HEK293T (cell line): ENCODE results near the gene CHRNG.

Experiments
- CTCF ChIA-PET: fragments of 350-600 bp; formaldehyde crosslinking; extraction: SDS; loops from one replicate; lab custom pipeline; 2021; ENCODE audit warnings: antibody characterized with exemption, inconsistent platforms; lab: Yijun Ruan, JAX
- POLR2A ChIA-PET: fragments of 350-600 bp; formaldehyde crosslinking; extraction: SDS; loops from one replicate; lab custom pipeline; 2020; ENCODE audit warnings: antibody characterized with exemption, inconsistent platforms; lab: Yijun Ruan, JAX
- DNase-seq: peaks from one replicate; pipeline ENCODE4 v3.0.0; 2012; ENCODE audit warnings: mixed read lengths; ENCODE audit errors: extremely low spot score
- ARNT ChIP-seq: fragments of 450-650 bp; IDR thresholded peaks from 2 replicates; pipeline ENCODE4 v1.6.1; 2017; ENCODE audit warnings: mild to moderate bottlenecking
- BHLHE40 ChIP-seq: fragments of 450-650 bp; IDR thresholded peaks from 2 replicates; pipeline ENCODE4 v1.6.1; 2016; ENCODE audit warnings: mild to moderate bottlenecking, moderate library complexity, borderline replicate concordance
- CTBP1 ChIP-seq: fragments of 450-650 bp; IDR thresholded peaks from 2 replicates; pipeline ENCODE4 v1.6.1; 2016; ENCODE audit warnings: borderline replicate concordance
- ELF4 ChIP-seq: fragments of 450-650 bp; IDR thresholded peaks from 2 replicates; pipeline ENCODE4 v1.6.1; 2017; ENCODE audit warnings: antibody characterized with exemption
- FOXA1 ChIP-seq: fragments of 450-650 bp; IDR thresholded peaks from 2 replicates; pipeline ENCODE4 v1.6.1; 2016; ENCODE audit warnings: mild to moderate bottlenecking
- FOXK2 ChIP-seq: fragments of 450-650 bp; IDR thresholded peaks from 2 replicates; pipeline ENCODE4 v1.6.1; 2016; ENCODE audit warnings: mild to moderate bottlenecking
- FOXM1 ChIP-seq: fragments of 450-650 bp; IDR thresholded peaks from 2 replicates; pipeline ENCODE4 v1.6.1; 2017; ENCODE audit warnings: mild to moderate bottlenecking, borderline replicate concordance
- HDGF ChIP-seq: fragments of 450-650 bp; IDR thresholded peaks from 2 replicates; pipeline ENCODE4 v1.6.1; 2017; ENCODE audit warnings: antibody characterized with exemption, borderline replicate concordance
- L3MBTL2 ChIP-seq: fragments of 450-650 bp; conservative IDR thresholded peaks from 2 replicates; pipeline ENCODE4 v1.6.1; 2016; ENCODE audit warnings: mild to moderate bottlenecking
- LEF1 ChIP-seq: fragments of 450-650 bp; IDR thresholded peaks from 2 replicates; pipeline ENCODE4 v1.6.1; 2017; ENCODE audit warnings: mild to moderate bottlenecking, borderline replicate concordance
- NFRKB ChIP-seq: fragments of 450-650 bp; IDR thresholded peaks from 2 replicates; pipeline ENCODE4 v1.6.1; 2016; ENCODE audit warnings: mild to moderate bottlenecking, moderate library complexity
- PKNOX1 ChIP-seq: fragments of 450-650 bp; IDR thresholded peaks from 2 replicates; pipeline ENCODE4 v1.6.1; 2016
- SP1 ChIP-seq: fragments of 450-650 bp; IDR thresholded peaks from 2 replicates; pipeline ENCODE4 v1.6.1; 2017
- SUZ12 ChIP-seq: fragments of 450-650 bp; IDR thresholded peaks from 2 replicates; pipeline ENCODE4 v1.6.1; 2016; ENCODE audit warnings: mild to moderate bottlenecking
- TARDBP ChIP-seq: fragments of 450-650 bp; IDR thresholded peaks from 2 replicates; pipeline ENCODE4 v1.6.1; 2016
- ZNF384 ChIP-seq: fragments of 450-650 bp; IDR thresholded peaks from 2 replicates; pipeline ENCODE4 v1.6.1; 2016

The CHRNG gene

GRCh38 chr2:232539298-232540231 lies at the start of gene CHRNG:
TSS of gene CHRNG (plus strand) at chr2:232539692. CDS start at chr2:232539748, 56 bp downstream.
- ChIA-PET POLR2A (interaction anchor here (2.0 kb wide), 1 partner anchor 11 kb away, joined by 7 read pairs; the partner anchor contains the start of genes EIF4E2 and TIGD1), CTCF (interaction anchor here (1.2 kb wide), 1 partner anchor 17 kb away, joined by 3 read pairs; no protein-coding TSS in a partner anchor)
- DNase-seq, result no peak
- TF ChIP-seq CTBP1, result no peak
- no peak for TF ChIP-seq FOXM1
- no peak for TF ChIP-seq ZNF384
- no peak for TF ChIP-seq HDGF

- no peak for DNase-seq
- ChIA-PET CTCF (no interaction called here), POLR2A (interaction anchor here (1.0 kb wide), 1 partner anchor 60 kb away, joined by 4 read pairs; the partner anchor contains the start of genes EIF4E2 and TIGD1)
- TF ChIP-seq NFRKB (no peak), L3MBTL2 (no peak), PKNOX1 (no peak), ZNF384 (no peak), SUZ12 (no peak), BHLHE40 (no peak), ELF4 (no peak), CTBP1 (no peak), ARNT (no peak), FOXM1 (no peak), FOXA1 (no peak), FOXK2 (no peak), HDGF (no peak)
These were observed 49.0 kb upstream of the CHRNG start for GRCh38 chr2:232490221-232491138.

- CTCF ChIA-PET, result no interaction called here
- TF ChIP-seq CTBP1 (no peak), PKNOX1 (no peak), TARDBP (no peak), FOXM1 (no peak), NFRKB (no peak), ZNF384 (no peak), ARNT (no peak), LEF1 (no peak), L3MBTL2 (no peak), FOXA1 (no peak)
- POLR2A ChIA-PET, result no interaction called here
- no peak for DNase-seq
These were observed 48.2 kb upstream of the CHRNG start for GRCh38 chr2:232491139-232491780.

GRCh38 chr2:232492236-232492848 lies 47.1 kb upstream of the CHRNG start:
- no peak for DNase-seq
- ChIA-PET POLR2A (no interaction called here), CTCF (no interaction called here)
- TF ChIP-seq FOXK2 (no peak), ZNF384 (no peak), ARNT (no peak), CTBP1 (no peak), ELF4 (no peak), HDGF (no peak), FOXA1 (no peak), PKNOX1 (no peak), FOXM1 (no peak), SUZ12 (no peak), SP1 (no peak), NFRKB (no peak), L3MBTL2 (no peak), BHLHE40 (no peak), TARDBP (no peak), LEF1 (no peak)
